Germinal center (tissue), 1 donor: ENCODE data around the gene SECISBP2L.

Source experiments
- DNase-seq: peaks from one replicate; pipeline ENCODE4 v3.0.0; 2012; ENCODE audit warnings: mixed read lengths, low spot score

Gene SECISBP2L

GRCh38 chr15:49058559-49058958, 12.3 kb upstream of the SECISBP2L start:
- DNase-seq, result no peak

- no peak for DNase-seq
Observed at GRCh38 chr15:49055630-49056029, 9.4 kb upstream of the SECISBP2L start.

- DNase-seq, result no peak
Observed at GRCh38 chr15:49052662-49053061, 6.4 kb upstream of the SECISBP2L start.

GRCh38 chr15:49047456-49047855, 1.2 kb upstream of the SECISBP2L start:
- DNase-seq, result no peak

GRCh38 chr15:49045751-49046219, 461 bp downstream of the SECISBP2L start:
- peak; percentile 56 for DNase-seq

GRCh38 chr15:49044766-49045606, 1.3 kb downstream of the SECISBP2L start:
- no peak for DNase-seq

GRCh38 chr15:49044002-49044401, 2.2 kb downstream of the SECISBP2L start:
- DNase-seq, result no peak

GRCh38 chr15:49042165-49042564, 4.1 kb downstream of the SECISBP2L start:
- DNase-seq, result no peak

GRCh38 chr15:49041426-49041825, 4.8 kb downstream of the SECISBP2L start:
- no peak for DNase-seq

- DNase-seq, result no peak
Observed at GRCh38 chr15:49040151-49040550, 6.1 kb downstream of the SECISBP2L start.

GRCh38 chr15:49038382-49038781, 7.9 kb downstream of the SECISBP2L start:
- no peak for DNase-seq

GRCh38 chr15:49037546-49037940, 8.7 kb downstream of the SECISBP2L start:
- DNase-seq, result no peak

GRCh38 chr15:49036650-49037545, 9.3 kb downstream of the SECISBP2L start:
- no peak for DNase-seq

- no peak for DNase-seq
Observed at GRCh38 chr15:49035825-49036224, 10.4 kb downstream of the SECISBP2L start.

- DNase-seq, result no peak
Observed at GRCh38 chr15:49032601-49033145, 13.6 kb downstream of the SECISBP2L start.

- no peak for DNase-seq
Observed at GRCh38 chr15:49031804-49032203, 14.4 kb downstream of the SECISBP2L start.

- no peak for DNase-seq
Observed at GRCh38 chr15:49026700-49027099, 19.5 kb downstream of the SECISBP2L start.

GRCh38 chr15:49024840-49025239, 21.4 kb downstream of the SECISBP2L start:
- no peak for DNase-seq

- no peak for DNase-seq
Observed at GRCh38 chr15:49023354-49023753, 22.9 kb downstream of the SECISBP2L start.

- no peak for DNase-seq
Observed at GRCh38 chr15:49015896-49016295, 30.4 kb downstream of the SECISBP2L start.

- DNase-seq, result no peak
Observed at GRCh38 chr15:48999314-48999713, 46.9 kb downstream of the SECISBP2L start.

GRCh38 chr15:48996276-48996675, 50.0 kb downstream of the SECISBP2L start:
- no peak for DNase-seq

- DNase-seq, result no peak
Observed at GRCh38 chr15:48993380-48993779, 52.9 kb downstream of the SECISBP2L start.
